ENCODE measurements around the gene SLC2A13.

SLC2A13 gene

GRCh38 chr12:40104461-40105264 is 1.2 kb downstream of the SLC2A13 start:
- no peak overlapping the region for H3K27ac ChIP-seq
- peaks cover 3% of the 10 kb centered on the region for H3K27me3 ChIP-seq (ENCODE audit: insufficient read depth, low read depth, severe bottlenecking)
- no peaks in the 10 kb centered on the region; the same call in 1 of the 2 replicates for H3K36me3 ChIP-seq
- peak; percentile 9 for DNase-seq
- peaks cover 3% of the 10 kb centered on the region for H3K9me3 ChIP-seq (ENCODE audit: severe bottlenecking)
- no peak for TF ChIP-seq CTCF (IDR thresholded peaks at IDR 0.05; ENCODE audit: low read depth, low read length)
- peak overlapping the region; percentile 65 for H3K4me3 ChIP-seq (ENCODE audit: low read depth, low read length)

- no peaks in the 10 kb centered on the region; the same call in 1 of the 2 replicates for H3K36me3 ChIP-seq
- no peak overlapping the region for H3K27ac ChIP-seq
- no peak overlapping the region for H3K4me3 ChIP-seq (ENCODE audit: low read depth, low read length)
- DNase-seq, result no peak
- H3K27me3 ChIP-seq (ENCODE audit: insufficient read depth, low read depth, severe bottlenecking), result peaks cover 3% of the 10 kb centered on the region
- peaks cover 3% of the 10 kb centered on the region for H3K9me3 ChIP-seq (ENCODE audit: severe bottlenecking)
- TF ChIP-seq CTCF (IDR thresholded peaks at IDR 0.05; ENCODE audit: low read depth, low read length), result no peak
Observed at GRCh38 chr12:40103043-40103442, 2.8 kb downstream of the SLC2A13 start.

- no peak for TF ChIP-seq CTCF (IDR thresholded peaks at IDR 0.05; ENCODE audit: low read depth, low read length)
- H3K9me3 ChIP-seq (ENCODE audit: severe bottlenecking), result peaks cover 3% of the 10 kb centered on the region
- DNase-seq, result no peak
- no peaks in the 10 kb centered on the region; the same call in 1 of the 2 replicates for H3K36me3 ChIP-seq
- H3K27me3 ChIP-seq (ENCODE audit: insufficient read depth, low read depth, severe bottlenecking), result no peaks in the 10 kb centered on the region
- no peak overlapping the region for H3K4me3 ChIP-seq (ENCODE audit: low read depth, low read length)
- no peak overlapping the region for H3K27ac ChIP-seq
Observed at GRCh38 chr12:40101747-40102146, 4.1 kb downstream of the SLC2A13 start.

GRCh38 chr12:40099423-40099853 is 6.4 kb downstream of the SLC2A13 start:
- Histone ChIP-seq H3K4me3 (ENCODE audit: low read depth, low read length) (no peak overlapping the region), H3K36me3 (no peaks in the 10 kb centered on the region), H3K27ac (no peak overlapping the region), H3K9me3 (ENCODE audit: severe bottlenecking) (no peaks in the 10 kb centered on the region), H3K27me3 (ENCODE audit: insufficient read depth, low read depth, severe bottlenecking) (no peaks in the 10 kb centered on the region)
- TF ChIP-seq CTCF (IDR thresholded peaks at IDR 0.05; ENCODE audit: low read depth, low read length), result no peak
- DNase-seq, result no peak

- H3K4me3 ChIP-seq (ENCODE audit: low read depth, low read length), result no peak overlapping the region
- no peak for DNase-seq
- H3K36me3 ChIP-seq, result no peaks in the 10 kb centered on the region
- H3K9me3 ChIP-seq (ENCODE audit: severe bottlenecking), result no peaks in the 10 kb centered on the region
- no peak overlapping the region for H3K27ac ChIP-seq
- no peaks in the 10 kb centered on the region for H3K27me3 ChIP-seq (ENCODE audit: insufficient read depth, low read depth, severe bottlenecking)
- no peak for TF ChIP-seq CTCF (IDR thresholded peaks at IDR 0.05; ENCODE audit: low read depth, low read length)
Observed at GRCh38 chr12:40098406-40099145, 7.3 kb downstream of the SLC2A13 start.
